Type B pancreatic cell (in vitro differentiated cells): ENCODE measurements around the gene ATP13A2. TPM values are rescaled to one million over a fixed set of nuclear protein-coding genes. Genes with fewer than 3 reads are reported as not detected.

Experiments
- DNase-seq: peaks from one replicate; pipeline ENCODE4 v3.0.0; 2021; ENCODE audit warnings: mixed read lengths; ENCODE audit not compliant: unreplicated experiment; ENCODE audit errors: extremely low spot score
- H3K27ac Mint-ChIP-seq: 2 replicates; pipeline ENCODE4 v1.8.0; 2021; ENCODE audit warnings: mild to moderate bottlenecking, mixed read lengths
- H3K27me3 Mint-ChIP-seq: 2 replicates; pipeline ENCODE4 v1.8.0; 2021; ENCODE audit warnings: mixed read lengths
- H3K36me3 Mint-ChIP-seq: 2 replicates; pipeline ENCODE4 v1.8.0; 2021; ENCODE audit warnings: mixed read lengths
- H3K4me1 Mint-ChIP-seq: one replicate; pipeline ENCODE4 v1.8.0; 2021; ENCODE audit warnings: mixed read lengths; ENCODE audit not compliant: unreplicated experiment
- H3K4me3 Mint-ChIP-seq: 2 replicates; pipeline ENCODE4 v1.8.0; 2021; ENCODE audit warnings: mild to moderate bottlenecking, mixed read lengths
- H3K9me3 Mint-ChIP-seq: 2 replicates; pipeline ENCODE4 v1.8.0; 2021; ENCODE audit warnings: mixed read lengths
- CTCF ChIP-seq: fragments of 200-600 bp; sonication (generic); conservative IDR thresholded peaks from 2 replicates; pipeline ENCODE4 v1.5.0; 2021; ENCODE audit warnings: antibody characterized with exemption, mild to moderate bottlenecking
- total RNA-seq: library from RNA; stranded (reverse); gene quantifications from 2 replicates; pipeline ENCODE4 v1.2.1, GENCODE V29; 2021; ENCODE audit warnings: low replicate concordance

The ATP13A2 gene
- total RNA-seq, 1 donor from 2014 or later, result 66.4 TPM

GRCh38 chr1:16961297-16962133, 50.2 kb downstream of the ATP13A2 start:
- H3K4me1 Mint-ChIP-seq, result peaks cover 10% of the 10 kb centered on the region
- no peak for DNase-seq
- H3K36me3 Mint-ChIP-seq, result peaks cover 4% of the 10 kb centered on the region
- H3K9me3 Mint-ChIP-seq, result no peaks in the 10 kb centered on the region
- peak overlapping the region; percentile 70 for H3K4me3 Mint-ChIP-seq
- no peak for TF ChIP-seq CTCF
- H3K27ac Mint-ChIP-seq, result no peak overlapping the region
- H3K27me3 Mint-ChIP-seq, result no peaks in the 10 kb centered on the region

GRCh38 chr1:16960560-16961296, 51.0 kb downstream of the ATP13A2 start:
- Mint-ChIP-seq H3K27me3 (no peaks in the 10 kb centered on the region), H3K4me1 (peaks cover 10% of the 10 kb centered on the region), H3K36me3 (peaks cover 4% of the 10 kb centered on the region), H3K27ac (peak overlapping the region; percentile 70), H3K4me3 (peak overlapping the region; percentile 83), H3K9me3 (no peaks in the 10 kb centered on the region)
- peak; percentile 92 for DNase-seq
- peak; percentile 83 for TF ChIP-seq CTCF

- no peaks in the 10 kb centered on the region for H3K27me3 Mint-ChIP-seq
- DNase-seq, result no peak
- no peaks in the 10 kb centered on the region for H3K36me3 Mint-ChIP-seq
- H3K27ac Mint-ChIP-seq, result no peak overlapping the region
- H3K4me3 Mint-ChIP-seq, result no peak overlapping the region
- no peaks in the 10 kb centered on the region for H3K9me3 Mint-ChIP-seq
- no peak for TF ChIP-seq CTCF
- peaks cover 10% of the 10 kb centered on the region for H3K4me1 Mint-ChIP-seq
These were observed 53.3 kb downstream of the ATP13A2 start for GRCh38 chr1:16958475-16958874.

GRCh38 chr1:16957731-16958130, 54.0 kb downstream of the ATP13A2 start:
- Mint-ChIP-seq H3K4me3 (no peak overlapping the region), H3K9me3 (no peaks in the 10 kb centered on the region), H3K27ac (no peak overlapping the region), H3K36me3 (no peaks in the 10 kb centered on the region), H3K27me3 (no peaks in the 10 kb centered on the region), H3K4me1 (peaks cover 10% of the 10 kb centered on the region)
- TF ChIP-seq CTCF, result no peak
- DNase-seq, result no peak

- no peak overlapping the region for H3K4me3 Mint-ChIP-seq
- H3K27ac Mint-ChIP-seq, result no peak overlapping the region
- DNase-seq, result no peak
- H3K4me1 Mint-ChIP-seq, result peaks cover 9% of the 10 kb centered on the region
- no peak for TF ChIP-seq CTCF
- no peaks in the 10 kb centered on the region for H3K36me3 Mint-ChIP-seq
- no peaks in the 10 kb centered on the region for H3K9me3 Mint-ChIP-seq
- no peaks in the 10 kb centered on the region for H3K27me3 Mint-ChIP-seq
These were observed 55.0 kb downstream of the ATP13A2 start for GRCh38 chr1:16956775-16957174.
